HG03097 (cell line): ENCODE data around the gene SPATA3.
"Not testable (repeated sequence)": the region's sequence is repeated elsewhere in the genome, so short reads cannot be mapped to it uniquely, and the experiment has no call there.

ENCODE experiments used
- ATAC-seq: cut with Tn5 transposase; IDR thresholded peaks from one replicate; pipeline ENCODE4 v1.9.1; 2021; ENCODE audit not compliant: unreplicated experiment, low FRiP score

Gene SPATA3

DNA sequence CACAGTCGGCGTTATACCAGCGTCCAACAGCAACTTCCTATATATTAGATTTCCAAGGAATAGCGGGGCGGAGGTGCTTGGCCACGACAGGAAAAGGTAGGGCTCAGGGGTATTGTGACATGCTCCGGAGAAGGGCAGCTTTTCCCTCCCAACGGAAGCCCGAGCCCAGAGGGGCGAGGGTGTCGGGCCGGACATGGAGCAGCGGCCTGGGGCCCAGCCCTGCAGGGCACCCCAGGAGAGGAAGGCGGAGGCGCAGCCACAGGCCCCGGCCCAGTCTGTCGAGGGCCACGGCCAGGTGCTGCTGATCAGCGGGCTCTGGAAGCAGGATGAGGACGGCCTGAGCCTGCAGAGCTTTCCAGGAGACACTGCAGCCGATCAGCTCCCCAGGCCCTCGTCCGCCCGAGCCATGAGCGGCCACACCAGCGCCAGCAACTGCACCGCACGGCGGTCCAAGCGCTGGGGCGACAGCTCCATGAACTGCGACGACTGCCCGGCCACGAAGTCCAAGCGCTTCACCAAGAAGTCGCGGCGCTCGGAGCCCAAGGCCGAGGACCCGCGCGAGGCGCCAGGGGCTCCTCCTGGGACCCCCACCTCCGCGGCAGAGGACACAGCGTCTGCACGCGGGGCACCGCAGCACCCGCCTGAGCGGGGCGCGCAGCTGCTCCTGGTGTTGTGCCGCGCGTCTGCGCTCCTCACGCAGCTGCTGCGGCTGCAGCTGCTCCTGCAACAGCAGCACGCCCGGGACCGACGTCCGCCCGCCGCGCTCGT lies 5.6 kb upstream of the SPATA3 start:
- ATAC-seq: no peak

GRCh38 chr2:230990899-230991150 lies 5.1 kb upstream of the SPATA3 start:
- no peak for ATAC-seq

DNA sequence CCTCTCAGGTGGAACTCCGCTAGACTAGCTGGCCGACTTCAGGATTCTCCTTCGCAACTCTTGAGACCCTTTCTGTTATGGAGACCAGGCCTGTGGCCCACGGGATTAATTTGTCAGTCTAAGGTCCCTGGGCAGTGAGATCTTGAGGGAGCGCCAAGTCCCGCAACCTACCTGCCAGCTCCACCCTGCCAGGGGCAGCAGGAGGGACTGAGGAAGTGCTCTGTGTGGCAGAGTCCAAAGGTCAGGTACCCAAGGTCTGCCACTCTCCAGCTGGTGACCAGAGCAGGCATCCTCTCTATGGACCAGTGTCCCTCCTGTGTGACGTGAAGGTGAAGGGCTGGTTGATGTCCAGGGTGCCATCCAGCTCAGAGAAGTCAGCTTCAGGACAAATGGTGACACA lies 4.3 kb upstream of the SPATA3 start:
- ATAC-seq: no peak

DNA sequence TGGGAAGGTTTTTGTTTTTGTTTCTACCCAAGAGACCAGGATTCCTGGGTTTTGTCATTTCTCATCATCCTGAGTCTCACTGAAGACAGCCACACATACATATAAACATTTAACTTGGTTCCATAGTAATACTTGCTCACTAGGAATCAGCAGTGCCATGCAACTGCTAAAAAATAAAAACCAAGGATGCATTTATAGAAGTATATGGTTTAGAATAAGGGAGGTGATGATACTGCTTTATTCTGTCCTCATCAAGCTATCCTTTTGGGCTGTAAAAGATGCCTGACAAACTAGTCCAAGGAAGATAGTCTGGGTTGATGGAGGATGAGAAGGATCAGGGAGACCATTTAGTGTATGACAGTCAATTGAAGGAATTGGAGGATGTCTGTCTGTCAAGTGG lies 740 bp downstream of the SPATA3 start:
- no peak for ATAC-seq

DNA sequence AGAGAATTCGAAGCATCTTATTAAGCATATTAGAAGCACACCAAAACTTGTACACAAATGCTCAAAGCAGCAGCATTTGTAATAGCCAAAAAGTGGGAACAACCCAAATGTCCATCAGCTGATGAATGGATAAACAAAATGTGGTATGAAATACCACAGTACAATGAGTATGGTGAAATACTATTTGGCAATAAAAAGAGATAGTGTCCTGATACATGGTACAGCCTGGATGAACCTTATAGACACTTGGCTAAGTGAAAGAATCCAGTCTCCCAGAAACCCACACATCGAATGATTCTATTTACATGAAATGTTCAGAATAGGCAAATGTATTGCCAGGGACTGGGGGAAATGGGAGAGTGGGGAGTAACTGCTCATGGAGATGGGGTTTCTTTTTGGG lies 3.0 kb downstream of the SPATA3 start:
- no peak for ATAC-seq

GRCh38 chr2:230999477-230999876 lies 3.6 kb downstream of the SPATA3 start:
- ATAC-seq: no peak

DNA sequence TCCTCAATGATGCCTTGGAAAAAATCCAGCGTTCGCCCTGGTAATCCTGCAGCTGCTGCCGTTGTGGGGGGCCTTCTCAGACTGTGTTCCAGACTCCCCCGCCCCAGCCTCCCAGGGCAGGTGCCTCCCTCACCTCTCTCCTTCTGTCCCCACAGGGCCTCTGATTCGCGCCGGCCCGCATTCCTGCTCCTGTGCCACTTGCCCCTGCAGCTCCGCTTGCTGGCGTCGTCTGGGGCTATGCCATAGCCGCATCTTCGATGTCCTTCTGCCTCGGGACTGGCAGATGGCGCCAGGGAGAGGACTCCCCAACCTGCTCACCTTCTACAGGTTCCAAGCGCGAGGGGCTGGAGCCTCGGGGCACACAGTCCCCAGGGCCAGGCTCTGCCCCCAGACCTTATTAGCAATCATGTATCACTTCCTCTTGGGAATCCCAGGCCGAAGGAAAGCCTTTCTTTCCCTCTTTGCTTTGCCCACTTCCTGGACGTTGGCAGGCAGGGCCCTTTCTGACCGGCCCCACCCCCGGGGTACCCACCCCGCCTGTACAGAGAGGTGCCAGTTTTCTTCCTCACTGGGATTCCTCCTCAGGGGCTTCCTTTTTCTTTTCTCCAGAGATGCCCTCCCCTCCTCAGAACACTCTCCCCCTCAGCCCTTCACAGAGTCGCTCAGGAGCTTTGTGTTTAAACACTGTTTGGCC lies 4.4 kb downstream of the SPATA3 start:
- ATAC-seq: no peak

DNA sequence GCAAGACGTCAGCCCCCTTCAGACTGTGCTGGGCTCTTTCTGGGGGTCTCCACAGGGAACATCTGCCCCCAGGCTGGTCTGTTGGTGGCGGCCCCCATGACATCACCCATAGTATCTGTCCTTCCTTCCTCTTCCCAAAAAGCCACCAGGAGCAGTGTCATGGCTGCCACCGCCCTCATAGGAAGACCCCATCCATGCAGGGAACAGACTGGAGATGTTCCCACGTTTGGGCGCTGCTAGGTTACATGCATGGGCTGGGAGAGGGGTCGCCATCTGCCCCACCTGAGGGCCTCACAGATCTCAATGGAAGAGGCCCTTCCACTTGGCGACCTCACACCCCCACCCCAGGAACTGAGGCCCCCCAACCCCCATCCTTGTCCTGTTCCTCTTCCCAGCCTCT lies 5.1 kb downstream of the SPATA3 start:
- no peak for ATAC-seq

- ATAC-seq: no peak
Measured at GRCh38 chr2:231001921-231002320, 6.0 kb downstream of the SPATA3 start.

GRCh38 chr2:231002641-231003040 lies 6.7 kb downstream of the SPATA3 start:
- ATAC-seq: no peak

DNA sequence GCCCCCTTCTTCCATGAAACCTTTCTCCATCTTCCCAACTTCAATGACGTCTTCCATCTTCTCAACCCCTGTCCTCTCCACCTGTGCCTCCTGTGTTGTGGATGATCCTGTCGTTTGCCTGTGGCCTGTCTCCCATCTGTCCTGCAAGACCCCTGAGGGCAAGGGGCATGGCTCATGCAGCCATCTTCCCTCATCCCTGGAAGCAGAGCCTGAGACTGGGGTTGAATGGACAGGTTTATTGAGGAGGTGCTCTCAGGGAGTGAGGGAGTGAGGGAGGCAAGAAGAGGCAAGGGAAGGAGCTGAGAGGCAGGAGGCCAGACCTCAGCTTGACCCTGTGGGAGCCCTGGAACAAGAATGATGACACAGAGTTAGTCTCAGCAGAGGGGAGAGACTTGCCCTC lies 7.3 kb downstream of the SPATA3 start:
- ATAC-seq: no peak

- ATAC-seq: not testable (repeated sequence)
Measured at GRCh38 chr2:231004930-231005329, 9.0 kb downstream of the SPATA3 start.

- ATAC-seq: no peak
Measured at GRCh38 chr2:231007286-231008098, 11.6 kb downstream of the SPATA3 start.

GRCh38 chr2:231008131-231008530 lies 12.2 kb downstream of the SPATA3 start:
- ATAC-seq: no peak

- ATAC-seq: no peak
Measured at GRCh38 chr2:231009236-231009919, 13.5 kb downstream of the SPATA3 start.

DNA sequence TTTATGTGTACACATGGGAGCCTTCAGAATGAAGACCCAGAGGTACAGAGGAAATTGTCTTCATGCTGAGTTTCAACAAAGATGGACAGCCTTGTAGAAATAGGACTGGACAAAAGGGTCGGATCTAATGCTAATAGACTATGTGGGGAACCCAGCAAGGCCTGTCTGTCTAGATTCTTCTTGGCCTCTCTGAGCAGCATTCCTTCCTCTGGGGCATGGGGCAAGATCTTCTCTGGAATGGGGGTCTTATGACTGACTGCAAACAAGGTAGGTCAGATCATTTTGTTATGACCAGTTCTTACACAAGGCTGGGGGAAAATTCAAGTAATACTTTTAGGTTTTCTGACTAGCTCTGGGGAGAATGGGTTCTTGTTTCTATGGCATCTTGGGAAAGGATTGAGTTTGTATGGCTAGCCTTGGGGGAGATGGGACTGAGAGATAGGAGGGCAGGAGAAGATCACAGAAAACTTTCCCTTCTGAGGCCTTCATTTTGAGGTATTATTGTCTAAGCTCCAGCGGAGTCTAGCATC lies 14.3 kb downstream of the SPATA3 start:
- no peak for ATAC-seq

DNA sequence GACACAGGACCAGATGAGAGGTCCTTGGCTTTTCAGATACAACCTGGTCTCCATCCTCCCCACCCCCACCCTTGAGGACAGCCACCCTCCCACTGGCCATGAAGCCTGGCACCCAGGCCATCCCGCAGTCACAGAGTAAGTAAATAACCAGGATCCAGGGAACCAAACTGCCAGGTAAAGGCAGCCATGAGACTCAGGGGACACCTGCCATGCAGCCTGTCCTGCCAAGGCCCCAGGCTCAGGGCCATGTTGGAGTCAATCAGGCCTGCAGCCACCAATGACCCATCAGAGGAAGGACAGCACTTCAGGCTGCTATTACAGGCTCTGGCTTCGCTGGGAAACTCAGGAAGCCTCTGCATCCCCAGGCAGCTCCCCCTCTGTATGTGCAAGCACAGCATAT lies 15.6 kb downstream of the SPATA3 start:
- ATAC-seq: no peak

- no peak for ATAC-seq
Measured at GRCh38 chr2:231012463-231012862, 16.5 kb downstream of the SPATA3 start.

DNA sequence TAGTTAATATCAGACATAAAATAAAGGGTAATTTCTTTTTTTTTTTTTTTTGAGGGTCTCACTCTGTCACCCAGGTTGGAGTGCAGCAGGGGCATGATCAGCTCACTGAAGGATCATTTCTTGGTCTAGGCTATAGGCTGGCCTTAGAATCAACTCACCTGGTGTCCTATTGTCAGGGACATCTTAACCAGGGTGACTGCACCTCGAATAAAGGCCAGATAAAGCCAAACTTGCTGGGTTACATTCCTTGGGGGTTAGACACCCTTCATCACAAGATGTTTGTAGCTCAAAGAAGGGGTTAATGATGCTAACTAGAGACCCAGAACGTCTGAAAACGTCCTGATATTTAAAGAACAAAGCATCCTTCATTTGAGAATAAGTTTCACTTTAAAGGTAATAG lies 17.9 kb downstream of the SPATA3 start:
- no peak for ATAC-seq

DNA sequence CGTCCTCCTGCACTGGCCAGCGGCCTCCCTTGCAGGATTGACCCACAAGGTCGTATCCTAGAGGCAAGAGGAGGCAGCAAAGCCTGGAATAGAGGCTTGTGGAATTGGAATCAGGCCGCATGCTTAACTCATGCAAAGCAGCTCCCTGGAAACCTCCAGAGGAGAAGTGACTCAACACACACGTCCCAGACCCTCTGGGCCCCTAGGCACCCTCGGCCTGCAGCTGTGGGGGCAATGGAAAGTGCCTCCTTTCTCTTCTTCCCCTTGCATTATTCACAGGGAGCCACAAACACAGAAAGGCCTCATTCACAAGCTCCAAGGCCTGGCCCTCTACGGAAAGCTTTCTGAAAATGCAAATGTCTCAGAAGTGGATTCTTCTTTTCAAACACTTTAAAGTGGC lies 19.6 kb downstream of the SPATA3 start:
- ATAC-seq: no peak

GRCh38 chr2:231015926-231016325 lies 20.0 kb downstream of the SPATA3 start:
- no peak for ATAC-seq
